GM04503 (cell line): Measurements from ENCODE around the gene ZXDA.
"Not testable (repeated sequence)": the region's sequence is repeated elsewhere in the genome, so short reads cannot be mapped to it uniquely, and the experiment has no call there.

Experiments used
- DNase-seq: peaks from one replicate; pipeline ENCODE4 v3.0.0-alpha.2; 2012; ENCODE audit warnings: low read depth

ZXDA gene

GRCh38 chrX:57910287-57910912 is at the start of gene ZXDA:
Gene ZXDA, minus strand, starts transcription at chrX:57910458. Its CDS starts 38 bp downstream, at chrX:57910420.
- DNase-seq, result not testable (repeated sequence)

- no peak for DNase-seq
Measured at GRCh38 chrX:57952320-57952678, 42.0 kb upstream of the ZXDA start.

GRCh38 chrX:57951666-57952319 is 41.5 kb upstream of the ZXDA start:
- no peak for DNase-seq

GRCh38 chrX:57933321-57933720 is 23.1 kb upstream of the ZXDA start:
- no peak for DNase-seq

GRCh38 chrX:57932266-57932665 is 22.0 kb upstream of the ZXDA start:
- no peak for DNase-seq

- no peak for DNase-seq
Measured at GRCh38 chrX:57930051-57930450, 19.8 kb upstream of the ZXDA start.

GRCh38 chrX:57929373-57929772 is 19.1 kb upstream of the ZXDA start:
- no peak for DNase-seq

- no peak for DNase-seq
Measured at GRCh38 chrX:57925806-57926205, 15.5 kb upstream of the ZXDA start.

GRCh38 chrX:57918750-57919436 is 8.6 kb upstream of the ZXDA start:
- no peak for DNase-seq

GRCh38 chrX:57915680-57916079 is 5.4 kb upstream of the ZXDA start:
- DNase-seq, result no peak

- not testable (repeated sequence) for DNase-seq
Measured at GRCh38 chrX:57909595-57910286, 517 bp downstream of the ZXDA start.

- DNase-seq, result not testable (repeated sequence)
Measured at GRCh38 chrX:57908972-57909594, 1.2 kb downstream of the ZXDA start.

- DNase-seq, result peak; percentile 50
Measured at GRCh38 chrX:57906790-57907189, 3.5 kb downstream of the ZXDA start.

GRCh38 chrX:57905141-57905540 is 5.1 kb downstream of the ZXDA start:
- no peak for DNase-seq

GRCh38 chrX:57904176-57904880 is 5.9 kb downstream of the ZXDA start:
- DNase-seq, result no peak

- DNase-seq, result no peak
Measured at GRCh38 chrX:57902633-57903032, 7.6 kb downstream of the ZXDA start.

- no peak for DNase-seq
Measured at GRCh38 chrX:57901466-57901865, 8.8 kb downstream of the ZXDA start.

- DNase-seq, result peak; percentile 33
Measured at GRCh38 chrX:57900975-57901374, 9.3 kb downstream of the ZXDA start.

- no peak for DNase-seq
Measured at GRCh38 chrX:57899906-57900305, 10.4 kb downstream of the ZXDA start.

- DNase-seq, result no peak
Measured at GRCh38 chrX:57899064-57899463, 11.2 kb downstream of the ZXDA start.

GRCh38 chrX:57871463-57871862 is 38.8 kb downstream of the ZXDA start:
- no peak for DNase-seq
